Stimulated activated CD4-positive, alpha-beta T cell treated with anti-CD3 and anti-CD28 coated beads, Interleukin-2, amount 100 ng/mL, for 4 hours (primary cell): ENCODE measurements around the gene TRAPPC11.
"Not testable (repeated sequence)": the region's sequence is repeated elsewhere in the genome, so short reads cannot be mapped to it uniquely, and the experiment has no call there.

Experiments used
- DNase-seq: peaks from one replicate; pipeline ENCODE4 v3.0.0-alpha.2; 2020; ENCODE audit warnings: low read depth

Gene TRAPPC11

GRCh38 chr4:183659029-183659871, at the start of gene TRAPPC11, which contains the start of gene RWDD4:
Gene TRAPPC11, plus strand, starts transcription at chr4:183659293. Its CDS starts 4,575 bp downstream, at chr4:183663868.
Gene RWDD4, minus strand, starts transcription at chr4:183659185. Its CDS starts 233 bp downstream, at chr4:183658952.
- DNase-seq = peak; percentile 89

GRCh38 chr4:183610033-183610432, 49.1 kb upstream of the TRAPPC11 start:
- DNase-seq = no peak

GRCh38 chr4:183610613-183611012, 48.5 kb upstream of the TRAPPC11 start:
- no peak for DNase-seq

- DNase-seq = no peak
Observed at GRCh38 chr4:183611210-183611830, 47.8 kb upstream of the TRAPPC11 start.

- no peak for DNase-seq
Observed at GRCh38 chr4:183612329-183613250, 46.5 kb upstream of the TRAPPC11 start.

- DNase-seq = no peak
Observed at GRCh38 chr4:183617075-183617474, 42.0 kb upstream of the TRAPPC11 start.

- no peak for DNase-seq
Observed at GRCh38 chr4:183618681-183619080, 40.4 kb upstream of the TRAPPC11 start.

GRCh38 chr4:183620421-183620820, 38.7 kb upstream of the TRAPPC11 start:
- no peak for DNase-seq

- DNase-seq = no peak
Observed at GRCh38 chr4:183621875-183622274, 37.2 kb upstream of the TRAPPC11 start.

GRCh38 chr4:183624548-183624947, 34.5 kb upstream of the TRAPPC11 start:
- DNase-seq = no peak

GRCh38 chr4:183626168-183626567, 32.9 kb upstream of the TRAPPC11 start:
- DNase-seq = no peak

- DNase-seq = not testable (repeated sequence)
Observed at GRCh38 chr4:183627286-183627685, 31.8 kb upstream of the TRAPPC11 start.

GRCh38 chr4:183627979-183628588, 31.0 kb upstream of the TRAPPC11 start:
- no peak for DNase-seq

GRCh38 chr4:183631577-183632198, 27.4 kb upstream of the TRAPPC11 start:
- no peak for DNase-seq

- no peak for DNase-seq
Observed at GRCh38 chr4:183632689-183633088, 26.4 kb upstream of the TRAPPC11 start.

GRCh38 chr4:183633476-183634400, 25.4 kb upstream of the TRAPPC11 start:
- DNase-seq = no peak

- DNase-seq = no peak
Observed at GRCh38 chr4:183635321-183635720, 23.8 kb upstream of the TRAPPC11 start.

- DNase-seq = no peak
Observed at GRCh38 chr4:183635741-183636140, 23.4 kb upstream of the TRAPPC11 start.

GRCh38 chr4:183636503-183636902, 22.6 kb upstream of the TRAPPC11 start:
- DNase-seq = no peak

GRCh38 chr4:183636923-183637322, 22.2 kb upstream of the TRAPPC11 start:
- DNase-seq = no peak
